GM19467 (cell line): Measurements from ENCODE around the gene MAN1A1.
A peak's percentile ranks its signal among the peaks of the same experiment; 100 is the strongest.

Source experiments
- ATAC-seq: cut with Tn5 transposase; IDR thresholded peaks from one replicate; pipeline ENCODE4 v1.9.1; 2021; ENCODE audit warnings: mild to moderate bottlenecking, moderate library complexity; ENCODE audit not compliant: unreplicated experiment

MAN1A1 gene

GRCh38 chr6:119274197-119274595 lies 75.4 kb downstream of the MAN1A1 start:
- no peak for ATAC-seq

DNA sequence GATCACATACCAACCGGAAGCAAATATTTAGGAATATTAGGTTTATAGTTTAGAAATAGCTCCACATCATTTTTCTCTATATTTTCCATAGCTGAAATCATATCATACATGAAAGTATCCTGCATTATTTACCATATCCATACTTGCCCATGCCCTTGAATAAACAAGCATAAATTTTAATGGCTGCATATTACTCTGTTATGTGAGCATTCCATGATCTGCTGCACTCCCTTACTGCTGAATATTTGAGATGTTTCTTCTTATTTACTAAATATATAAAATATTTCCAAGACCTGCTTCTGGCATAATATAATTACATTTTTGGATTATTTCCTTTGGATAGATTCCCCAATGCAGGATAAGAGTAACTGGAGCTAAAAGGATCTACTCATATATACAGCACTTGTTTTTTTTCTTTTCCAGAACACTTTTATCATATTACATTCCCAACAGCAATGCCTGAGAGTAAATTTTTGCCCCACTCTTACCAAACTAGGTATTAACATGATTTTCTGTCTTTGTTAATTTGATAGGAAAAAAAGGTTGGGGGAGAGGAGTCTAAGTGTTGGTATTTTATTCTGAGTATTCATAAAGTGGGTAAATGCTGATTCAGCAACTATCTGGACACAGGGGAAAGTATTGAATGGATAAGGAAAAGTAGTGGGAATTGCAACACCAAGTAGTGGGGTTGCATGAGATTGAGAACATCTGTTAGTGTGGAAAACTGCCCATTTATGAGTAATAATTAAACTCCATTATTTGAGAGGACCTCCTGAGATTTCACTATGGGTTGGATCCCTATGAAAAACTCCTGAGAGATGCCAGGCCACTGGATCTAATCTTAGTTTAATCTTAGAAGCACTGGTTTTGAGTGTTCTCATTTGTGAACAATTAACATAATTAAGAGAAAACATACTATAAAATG lies 76.0 kb downstream of the MAN1A1 start:
- ATAC-seq: no peak

- no peak for ATAC-seq
These were observed 79.0 kb downstream of the MAN1A1 start for GRCh38 chr6:119270545-119270944.

- no peak for ATAC-seq
These were observed 80.1 kb downstream of the MAN1A1 start for GRCh38 chr6:119269266-119270103.

DNA sequence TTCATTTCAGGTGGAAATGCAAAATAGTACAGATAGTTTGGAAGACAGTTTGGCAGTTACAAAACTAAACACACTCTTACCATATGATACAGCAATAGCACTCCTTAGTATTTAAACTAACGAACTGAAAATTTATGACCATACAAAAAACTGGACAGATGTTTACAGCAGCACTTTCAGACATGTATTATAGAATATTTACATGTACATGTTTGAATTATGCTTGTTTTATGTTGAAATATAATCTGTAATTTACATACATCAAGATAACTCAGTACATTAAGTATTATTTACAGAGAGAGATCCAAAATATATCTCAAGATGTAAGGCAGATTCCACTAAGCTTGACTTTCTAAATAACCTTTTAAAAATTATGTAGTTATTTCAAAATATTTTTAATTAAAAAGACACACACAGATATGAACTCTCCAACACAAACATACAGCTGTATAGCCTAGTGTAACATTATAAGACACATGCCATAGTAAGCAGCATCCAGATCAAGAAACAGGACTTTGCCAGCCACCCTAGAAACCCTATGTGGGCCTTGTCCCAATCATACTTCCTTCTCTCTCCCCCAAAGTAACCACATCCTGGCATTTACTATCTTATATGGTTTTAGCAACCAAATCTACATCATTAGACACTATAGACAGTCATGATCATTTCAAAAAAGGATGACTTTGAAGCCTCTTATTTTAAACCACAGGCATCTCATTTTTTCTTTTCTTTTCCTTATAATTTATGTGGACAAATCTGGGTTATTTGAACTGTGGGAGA lies 82.2 kb downstream of the MAN1A1 start:
- ATAC-seq: no peak

GRCh38 chr6:119264854-119265397 lies 84.6 kb downstream of the MAN1A1 start:
- no peak for ATAC-seq

GRCh38 chr6:119262612-119263011 lies 86.9 kb downstream of the MAN1A1 start:
- ATAC-seq: no peak

DNA sequence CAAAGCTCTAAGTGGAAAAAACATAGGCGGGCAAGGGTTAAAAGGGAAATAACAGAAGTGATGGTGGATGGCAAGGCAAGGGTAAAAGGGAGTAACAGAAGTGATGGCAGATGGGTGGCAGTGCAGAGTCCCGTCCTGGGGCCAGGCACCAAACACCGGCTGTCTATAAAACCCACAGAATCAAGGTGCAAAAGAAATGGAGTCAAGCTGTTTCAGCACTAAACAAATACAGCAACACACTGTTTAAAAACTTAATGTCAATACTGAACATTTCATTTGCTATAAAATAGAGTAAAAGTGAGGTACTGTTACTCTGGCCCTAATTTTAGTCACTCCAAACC lies 87.6 kb downstream of the MAN1A1 start:
- no peak for ATAC-seq

DNA sequence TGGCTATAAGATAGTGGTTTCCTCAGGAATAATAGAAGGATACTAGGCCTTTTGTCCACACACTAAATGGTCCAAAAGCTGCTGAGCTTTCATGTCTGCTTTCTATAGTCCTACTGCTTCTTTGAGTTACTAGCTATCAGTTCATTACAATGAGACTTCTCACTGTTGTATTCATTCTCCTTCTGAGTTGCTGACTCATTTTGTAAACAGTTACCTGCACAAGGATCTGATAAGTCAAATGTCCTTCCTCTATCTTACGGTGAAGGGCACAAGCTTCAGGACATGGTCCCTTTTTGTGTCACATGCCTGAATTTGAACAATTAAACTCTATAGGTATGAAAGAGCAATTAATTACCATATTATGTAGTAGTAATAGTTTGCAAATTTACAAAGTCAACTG lies 90.5 kb downstream of the MAN1A1 start:
- no peak for ATAC-seq

GRCh38 chr6:119257726-119258125 lies 91.8 kb downstream of the MAN1A1 start:
- no peak for ATAC-seq

GRCh38 chr6:119256978-119257462 lies 92.5 kb downstream of the MAN1A1 start:
- no peak for ATAC-seq

DNA sequence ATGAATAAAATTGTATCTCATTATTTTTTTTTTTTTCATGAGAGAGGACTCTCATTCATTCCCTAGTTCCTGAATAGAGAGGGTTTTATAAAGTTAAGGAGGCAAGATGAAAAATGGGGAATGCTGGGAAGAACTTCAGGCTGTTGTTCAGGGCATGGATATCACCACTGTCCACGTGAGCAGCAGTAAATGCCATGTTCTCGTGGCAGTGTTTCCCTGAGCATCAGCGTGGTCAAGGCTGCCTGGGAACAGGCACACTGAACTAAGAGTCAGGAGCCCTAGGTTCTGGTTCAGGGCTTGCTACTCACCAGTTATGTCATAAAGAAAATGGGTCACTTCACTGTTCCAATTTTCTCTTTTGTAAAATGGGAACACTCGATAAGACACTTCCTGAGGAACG lies 93.2 kb downstream of the MAN1A1 start:
- ATAC-seq: no peak

DNA sequence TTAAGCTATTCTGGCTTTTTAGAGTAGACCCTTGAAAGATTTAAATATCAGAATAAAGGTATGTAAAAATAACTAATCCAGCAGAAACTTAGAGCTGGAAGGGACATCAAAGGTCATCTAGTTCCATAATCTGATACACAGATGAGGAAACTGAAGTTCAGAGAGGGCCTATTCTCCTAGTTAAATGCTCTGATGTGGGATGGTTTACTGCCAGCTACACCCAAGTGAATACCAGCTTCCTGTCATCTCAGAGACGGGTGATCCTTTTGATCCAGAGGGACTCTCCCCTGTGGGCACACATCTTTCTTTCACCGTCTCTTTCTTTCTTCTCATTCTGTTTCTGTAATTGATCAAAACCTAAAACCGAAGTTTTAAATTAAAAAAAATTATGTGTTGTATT lies 94.1 kb downstream of the MAN1A1 start:
- no peak for ATAC-seq

GRCh38 chr6:119250036-119250435 lies 99.5 kb downstream of the MAN1A1 start:
- ATAC-seq: no peak

DNA sequence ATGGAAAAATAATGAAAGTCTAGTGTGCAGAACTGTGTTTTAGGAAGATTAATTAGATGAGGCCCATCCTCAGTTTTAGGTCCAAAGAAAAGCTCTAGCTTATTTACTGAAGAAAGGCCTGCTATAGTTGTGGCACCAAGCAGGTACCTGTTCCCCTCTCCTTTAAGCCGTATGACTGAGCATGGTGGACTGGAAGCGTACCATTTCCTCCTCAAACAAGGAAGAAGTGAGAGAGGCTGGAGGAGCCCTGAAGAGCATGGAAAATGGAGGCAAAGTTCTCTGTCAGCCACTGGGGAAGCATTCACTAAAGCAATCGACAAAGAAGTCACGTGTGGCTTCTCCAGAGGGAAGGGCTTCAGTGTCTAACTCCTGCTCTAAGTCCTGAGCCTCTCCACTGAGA lies 100.2 kb downstream of the MAN1A1 start:
- no peak for ATAC-seq

- no peak for ATAC-seq
These were observed 102.1 kb downstream of the MAN1A1 start for GRCh38 chr6:119247504-119247903.

DNA sequence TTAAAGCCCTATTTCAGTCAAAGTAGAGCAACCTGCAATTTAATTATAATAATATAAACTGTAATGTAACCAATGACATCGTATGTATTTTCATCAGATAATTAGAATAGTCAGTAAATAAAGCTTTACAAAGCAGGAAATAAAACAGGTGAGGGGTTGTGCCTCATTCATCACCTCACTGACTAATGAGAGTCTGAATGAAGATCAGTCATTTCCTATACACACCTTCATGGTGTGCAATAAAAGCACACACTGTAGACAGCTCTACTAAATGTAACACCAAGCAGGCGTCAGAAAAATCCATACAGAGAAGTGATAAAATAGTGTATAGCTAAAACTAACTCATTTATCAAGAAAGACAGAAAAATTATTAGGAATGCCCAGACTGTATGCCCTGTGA lies 105.9 kb downstream of the MAN1A1 start:
- no peak for ATAC-seq

DNA sequence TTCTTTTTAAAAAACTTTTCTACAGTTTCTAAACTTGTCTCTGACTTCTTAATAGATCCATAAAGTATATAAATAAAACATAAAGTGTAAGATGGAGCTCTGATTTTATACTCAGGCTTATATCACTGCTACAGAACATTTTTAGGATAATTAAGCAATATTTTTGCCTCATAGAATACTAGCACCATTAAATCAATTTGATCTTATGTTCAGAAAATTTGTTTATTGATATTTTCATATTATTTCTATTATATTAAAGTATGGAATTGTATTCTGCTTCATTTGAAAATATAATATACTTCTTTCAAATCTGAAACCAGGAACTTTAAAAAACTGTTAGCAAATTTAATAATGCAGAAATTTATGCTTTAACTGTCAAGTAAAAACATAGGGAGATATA lies 106.5 kb downstream of the MAN1A1 start:
- no peak for ATAC-seq

DNA sequence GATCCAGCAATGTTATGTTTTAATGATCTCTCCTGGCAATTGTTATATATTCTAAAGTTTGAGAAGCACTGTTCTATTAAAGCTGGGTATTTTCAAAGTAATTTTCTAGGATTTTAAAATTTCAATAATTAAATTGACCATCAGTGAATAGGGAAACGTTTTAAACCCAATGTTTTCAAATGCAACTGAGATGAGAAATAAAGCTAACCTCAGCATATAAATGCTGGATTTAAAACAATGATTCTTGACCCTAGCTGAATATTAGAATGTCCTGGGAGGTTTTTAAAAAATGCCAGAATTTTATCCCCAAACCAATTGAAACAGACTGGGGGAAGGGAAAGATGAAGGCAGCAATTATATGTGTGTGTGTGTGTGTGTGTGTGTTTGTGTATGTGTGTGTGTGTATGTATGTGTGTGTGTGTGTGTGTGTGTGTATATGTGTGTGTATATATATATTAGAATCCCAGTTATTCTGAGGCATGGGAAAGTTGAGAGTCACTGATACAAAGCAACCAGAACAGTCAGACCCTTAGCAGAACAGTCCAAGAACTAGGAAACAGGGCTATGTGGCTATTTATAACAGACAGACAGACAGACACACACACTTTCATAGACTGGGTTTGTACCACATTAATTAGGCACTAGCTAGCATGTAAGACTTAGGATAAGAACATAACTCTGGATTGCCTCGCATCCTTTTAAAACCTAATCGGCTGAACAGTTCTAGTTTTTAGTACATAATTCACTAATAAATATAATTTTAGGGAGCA lies 107.8 kb downstream of the MAN1A1 start:
- ATAC-seq: no peak

DNA sequence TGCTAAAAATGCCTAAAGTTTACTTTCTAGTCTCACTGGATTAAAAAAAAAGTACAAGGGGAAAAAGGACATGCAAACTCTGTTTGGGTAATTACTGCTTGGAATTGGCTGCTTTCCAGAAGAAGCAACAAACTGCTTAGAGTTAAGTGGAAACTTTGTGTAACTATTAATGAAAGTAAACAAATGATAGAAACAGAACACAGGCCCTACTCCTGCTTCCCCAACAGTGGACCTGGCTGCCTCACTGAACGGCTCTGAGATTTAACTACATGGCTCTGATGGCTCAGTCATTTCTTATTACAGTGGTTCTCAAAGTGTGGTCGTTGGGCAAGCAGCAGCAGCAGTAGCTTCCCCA lies 108.5 kb downstream of the MAN1A1 start:
- peak; percentile 58 for ATAC-seq
